H9 (cell line): ENCODE measurements around the gene CDK6. TPM values are rescaled to one million over a fixed set of nuclear protein-coding genes. Genes with fewer than 3 reads are reported as not detected.
"Not testable (repeated sequence)": the region's sequence is repeated elsewhere in the genome, so short reads cannot be mapped to it uniquely, and the experiment has no call there.

ENCODE experiments used
- DNase-seq: peaks from one replicate; pipeline ENCODE4 v3.0.0-alpha.2; 2017
- H2AFZ ChIP-seq: one replicate; pipeline ENCODE4 v1.6.1; 2013; ENCODE audit warnings: mild to moderate bottlenecking, low read length, control low read depth, moderate library complexity
- H2AK5ac ChIP-seq: 2 replicates; pipeline ENCODE4 v1.6.1; 2013; ENCODE audit warnings: low read length, control low read depth, mixed read lengths; ENCODE audit not compliant: insufficient read length
- H2BK120ac ChIP-seq: one replicate; pipeline ENCODE4 v1.6.1; 2013; ENCODE audit warnings: low read depth, mild to moderate bottlenecking, low read length, control low read depth, inconsistent platforms; ENCODE audit not compliant: poor library complexity, severe bottlenecking
- H2BK12ac ChIP-seq: 2 replicates; pipeline ENCODE4 v1.6.1; 2013; ENCODE audit warnings: low read length, control low read depth, mixed read lengths, low read depth; ENCODE audit not compliant: insufficient read length
- H2BK15ac ChIP-seq: 2 replicates; pipeline ENCODE4 v1.6.1; 2013; ENCODE audit warnings: low read depth, low read length, control low read depth
- H2BK20ac ChIP-seq: one replicate; pipeline ENCODE4 v1.6.1; 2013; ENCODE audit warnings: low read depth, mild to moderate bottlenecking, low read length, control low read depth, inconsistent platforms; ENCODE audit not compliant: poor library complexity, severe bottlenecking
- H2BK5ac ChIP-seq: 2 replicates; pipeline ENCODE4 v1.6.1; 2013; ENCODE audit warnings: low read length, control low read depth, mixed read lengths; ENCODE audit not compliant: insufficient read length
- H3K14ac ChIP-seq: 2 replicates; pipeline ENCODE4 v1.6.1; 2013; ENCODE audit warnings: low read length, control low read depth; ENCODE audit not compliant: insufficient read depth
- H3K18ac ChIP-seq: 2 replicates; pipeline ENCODE4 v1.6.1; 2013; ENCODE audit warnings: low read depth, mild to moderate bottlenecking, mixed read lengths, low read length, control low read depth; ENCODE audit not compliant: insufficient read length
- H3K23ac ChIP-seq: 2 replicates; pipeline ENCODE4 v1.6.1; 2013; ENCODE audit warnings: low read length, control low read depth, mixed read lengths, low read depth; ENCODE audit not compliant: insufficient read length
- H3K23me2 ChIP-seq: 2 replicates; pipeline ENCODE4 v1.6.1; 2013; ENCODE audit warnings: low read depth, mild to moderate bottlenecking, mixed read lengths, low read length, control low read depth; ENCODE audit not compliant: insufficient read length, poor library complexity, severe bottlenecking
- H3K27ac ChIP-seq: 2 replicates; pipeline ENCODE4 v1.5.1; 2013; ENCODE audit warnings: low read length, control low read depth, mixed read lengths, low read depth; ENCODE audit not compliant: insufficient read length
- H3K27me3 ChIP-seq: 2 replicates; pipeline ENCODE4 v1.6.1; 2013; ENCODE audit warnings: low read length, control low read depth, inconsistent platforms; ENCODE audit not compliant: insufficient read depth
- H3K4ac ChIP-seq: 2 replicates; pipeline ENCODE4 v1.6.1; 2013; ENCODE audit warnings: low read depth, mild to moderate bottlenecking, control low read depth, inconsistent platforms, low read length, moderate library complexity
- H3K4me1 ChIP-seq: 2 replicates; pipeline ENCODE4 v1.6.1; 2013; ENCODE audit warnings: low read length, control low read depth, inconsistent platforms; ENCODE audit not compliant: insufficient read depth
- H3K4me2 ChIP-seq: 2 replicates; pipeline ENCODE4 v1.6.1; 2013; ENCODE audit warnings: low read length, control low read depth, mixed read lengths; ENCODE audit not compliant: insufficient read length, insufficient read depth
- H3K56ac ChIP-seq: 2 replicates; pipeline ENCODE4 v1.6.1; 2013; ENCODE audit warnings: low read depth, mild to moderate bottlenecking, mixed read lengths, low read length, control low read depth; ENCODE audit not compliant: insufficient read length
- H3K79me1 ChIP-seq: 2 replicates; pipeline ENCODE4 v1.6.1; 2013; ENCODE audit warnings: low read depth, mild to moderate bottlenecking, moderate library complexity, low read length, control low read depth, inconsistent platforms; ENCODE audit not compliant: insufficient read depth, poor library complexity, severe bottlenecking
- H3K79me2 ChIP-seq: 2 replicates; pipeline ENCODE4 v1.6.1; 2013; ENCODE audit warnings: low read length, control low read depth, inconsistent platforms; ENCODE audit not compliant: insufficient read depth
- H3K9ac ChIP-seq: 2 replicates; pipeline ENCODE4 v1.6.1; 2013; ENCODE audit warnings: low read length, control low read depth, mixed read lengths; ENCODE audit not compliant: insufficient read length; ENCODE audit errors: extremely low read depth
- H3K9me3 ChIP-seq: one replicate; pipeline ENCODE4 v1.6.1; 2013; ENCODE audit warnings: low read depth, low read length, inconsistent platforms; ENCODE audit not compliant: control insufficient read depth
- H3T11ph ChIP-seq: one replicate; pipeline ENCODE4 v1.6.1; 2013; ENCODE audit warnings: mild to moderate bottlenecking, low read length, control low read depth, inconsistent platforms
- H4K20me1 ChIP-seq: one replicate; pipeline ENCODE4 v1.6.1; 2013; ENCODE audit not compliant: control insufficient read depth, insufficient read length, insufficient read depth
- H4K5ac ChIP-seq: 2 replicates; pipeline ENCODE4 v1.6.1; 2013; ENCODE audit warnings: low read depth, mild to moderate bottlenecking, mixed read lengths, low read length, control low read depth; ENCODE audit not compliant: insufficient read length
- H4K8ac ChIP-seq: replicated peaks from 2 replicates; pipeline ENCODE4 v1.6.1; 2013; ENCODE audit warnings: low read length, control low read depth, mixed read lengths, low read depth; ENCODE audit not compliant: insufficient read length
- H4K91ac ChIP-seq: 2 replicates; pipeline ENCODE4 v1.6.1; 2013; ENCODE audit warnings: low read depth, mild to moderate bottlenecking, moderate library complexity, mixed read lengths, low read length, control low read depth; ENCODE audit not compliant: insufficient read length
- H3K27ac Mint-ChIP-seq, 3 experiments: 2 replicates in 2 of 3; 3 replicates in 1 of 3; pipeline ENCODE4 v1.8.0; 2020 to 2021; ENCODE audit warnings: mixed read lengths in 3 of 3, mild to moderate bottlenecking in 1 of 3, moderate library complexity in 1 of 3
- H3K27me3 Mint-ChIP-seq: 2 replicates; pipeline ENCODE4 v1.8.0; 2021; ENCODE audit warnings: low read depth, mild to moderate bottlenecking, moderate library complexity, mixed read lengths
- H3K36me3 Mint-ChIP-seq, 3 experiments: 2 replicates in 2 of 3; 3 replicates in 1 of 3; pipeline ENCODE4 v1.8.0; 2020 to 2021; ENCODE audit warnings: low read depth in 3 of 3, mixed read lengths in 3 of 3; ENCODE audit not compliant: insufficient read depth in 1 of 3
- H3K4me1 Mint-ChIP-seq, 2 experiments: 2 replicates each; pipeline ENCODE4 v1.8.0; 2020; ENCODE audit warnings: mixed read lengths in 2 of 2
- H3K4me3 Mint-ChIP-seq, 2 experiments: 2 replicates in 1 of 2; 3 replicates in 1 of 2; pipeline ENCODE4 v1.8.0; 2020 to 2021; ENCODE audit warnings: mild to moderate bottlenecking in 2 of 2, mixed read lengths in 2 of 2, moderate library complexity in 1 of 2
- H3K9me3 Mint-ChIP-seq, 2 experiments: 2 replicates in 1 of 2; 3 replicates in 1 of 2; pipeline ENCODE4 v1.8.0; 2020; ENCODE audit warnings: mild to moderate bottlenecking in 2 of 2, mixed read lengths in 2 of 2, moderate library complexity in 1 of 2
- CTCF ChIP-seq: fragments of 200-600 bp; sonication (generic); conservative IDR thresholded peaks from 3 replicates; pipeline ENCODE4 v1.8.0; 2021; ENCODE audit warnings: antibody characterized with exemption, mild to moderate bottlenecking
- WGBS: extraction: QIAGEN DNeasy Blood & Tissue Kit; methylation state at CpG from one replicate; pipeline ENCODE4 v1.1.7; 2013; ENCODE audit warnings: missing lambda C conversion rate, low lambda C conversion rate, mixed read lengths; ENCODE audit not compliant: insufficient read length; ENCODE audit errors: extremely low coverage; 5-methylcytosine and 5-hydroxymethylcytosine counted together
- total RNA-seq: library from RNA; stranded (reverse); gene quantifications from 2 replicates; pipeline ENCODE4 v1.2.1, GENCODE V29; 2021

The CDK6 gene
- total RNA-seq, 1 experiment from 2014 or later = 30.0 TPM

- Histone ChIP-seq H3K27ac (no peak overlapping the region), H2BK12ac (no peak overlapping the region), H2AFZ (no peak overlapping the region), H4K20me1 (no peaks in the 10 kb centered on the region), H3K4me2 (no peak overlapping the region), H3K56ac (no peak overlapping the region), H3K14ac (no peak overlapping the region), H4K91ac (no peak overlapping the region), H2BK5ac (no peak overlapping the region), H2AK5ac (no peak overlapping the region), H3K27me3 (no peaks in the 10 kb centered on the region), H3K9me3 (no peaks in the 10 kb centered on the region), H2BK20ac (no peak overlapping the region), H3K23ac (no peak overlapping the region), H3K79me2 (no peaks in the 10 kb centered on the region), H3K18ac (no peak overlapping the region), H3T11ph (no peak overlapping the region), H2BK15ac (no peak overlapping the region), H3K79me1 (no peaks in the 10 kb centered on the region), H2BK120ac (no peak overlapping the region), H3K23me2 (no peaks in the 10 kb centered on the region), H3K4ac (no peak overlapping the region), H3K9ac (no peak overlapping the region), H4K8ac (no peak overlapping the region), H4K5ac (no peak overlapping the region), H3K4me1 (peaks cover 9% of the 10 kb centered on the region; the same call in 1 of the 2 replicates)
- Mint-ChIP-seq H3K4me1 (peaks cover 70 to 71% of the 10 kb centered on the region in 2 experiments), H3K4me3 (no peak overlapping the region), H3K27me3 (no peaks in the 10 kb centered on the region), H3K36me3 (peaks cover 0 to 13% (median 0%) of the 10 kb centered on the region in 3 experiments; a peak in 3 of 7 replicates), H3K9me3 (no peaks in the 10 kb centered on the region), H3K27ac (peak overlapping the region in 1 of 3 experiments; percentile 61; a peak in 3 of 7 replicates)
- no peak for TF ChIP-seq CTCF
- no peak for DNase-seq
- WGBS = no CpG with 5 or more reads among the region's 2 CpGs
Measured at GRCh38 chr7:92758796-92759431, 77.5 kb downstream of the CDK6 start.

GRCh38 chr7:92757311-92757910 is 79.0 kb downstream of the CDK6 start:
- H2BK5ac ChIP-seq, H3K4me3 Mint-ChIP-seq, H2BK120ac ChIP-seq, H3K9ac ChIP-seq, H3K4me2 ChIP-seq, H3K23me2 ChIP-seq, H4K8ac ChIP-seq, H3T11ph ChIP-seq, H4K91ac ChIP-seq, DNase-seq, H3K27ac ChIP-seq, H3K4ac ChIP-seq, H2AFZ ChIP-seq, H3K9me3 ChIP-seq, H3K27me3 Mint-ChIP-seq, H2BK12ac ChIP-seq, H3K9me3 Mint-ChIP-seq, H4K20me1 ChIP-seq, H2BK15ac ChIP-seq, H3K56ac ChIP-seq, H2BK20ac ChIP-seq, H3K4me1 ChIP-seq, H3K18ac ChIP-seq, H3K27me3 ChIP-seq, H3K14ac ChIP-seq, H3K79me1 ChIP-seq, H3K27ac Mint-ChIP-seq, H3K79me2 ChIP-seq, H2AK5ac ChIP-seq, H4K5ac ChIP-seq, H3K23ac ChIP-seq: not testable (repeated sequence)
- H3K36me3 Mint-ChIP-seq = peaks cover 0 to 13% (median 0%) of the 10 kb centered on the region in 3 experiments; a peak in 3 of 7 replicates
- H3K4me1 Mint-ChIP-seq = peaks cover 60 to 67% of the 10 kb centered on the region in 2 experiments
- no CpG with 5 or more reads among the region's 3 CpGs for WGBS
